ENCODE results near the gene NSMF.

Gene NSMF

GRCh38 chr9:137491735-137492432 lies 32.8 kb upstream of the NSMF start:
- no peak for DNase-seq (ENCODE audit: low read depth)

GRCh38 chr9:137490532-137491186 lies 31.5 kb upstream of the NSMF start:
- no peak for DNase-seq (ENCODE audit: low read depth)

GRCh38 chr9:137488906-137489305 lies 29.8 kb upstream of the NSMF start:
- DNase-seq (ENCODE audit: low read depth): no peak

- no peak for DNase-seq (ENCODE audit: low read depth)
Measured at GRCh38 chr9:137488327-137488653, 29.2 kb upstream of the NSMF start.

GRCh38 chr9:137487454-137488326 lies 28.6 kb upstream of the NSMF start:
- no peak for DNase-seq (ENCODE audit: low read depth)

GRCh38 chr9:137486545-137487453 lies 27.7 kb upstream of the NSMF start:
- no peak for DNase-seq (ENCODE audit: low read depth)

GRCh38 chr9:137486141-137486490 lies 27.0 kb upstream of the NSMF start:
- DNase-seq (ENCODE audit: low read depth): no peak

- DNase-seq (ENCODE audit: low read depth): no peak
Measured at GRCh38 chr9:137485343-137486140, 26.4 kb upstream of the NSMF start.

GRCh38 chr9:137484551-137485315 lies 25.6 kb upstream of the NSMF start:
- no peak for DNase-seq (ENCODE audit: low read depth)

- peak; percentile 47 for DNase-seq (ENCODE audit: low read depth)
Measured at GRCh38 chr9:137482094-137482781, 23.1 kb upstream of the NSMF start.

- no peak for DNase-seq (ENCODE audit: low read depth)
Measured at GRCh38 chr9:137480686-137481683, 21.9 kb upstream of the NSMF start.

- DNase-seq (ENCODE audit: low read depth): no peak
Measured at GRCh38 chr9:137479892-137480685, 21.0 kb upstream of the NSMF start.

- DNase-seq (ENCODE audit: low read depth): peak; percentile 20
Measured at GRCh38 chr9:137478962-137479861, 20.1 kb upstream of the NSMF start.

GRCh38 chr9:137478613-137478961 lies 19.5 kb upstream of the NSMF start:
- no peak for DNase-seq (ENCODE audit: low read depth)

- no peak for DNase-seq (ENCODE audit: low read depth)
Measured at GRCh38 chr9:137477778-137478612, 18.9 kb upstream of the NSMF start.

- no peak for DNase-seq (ENCODE audit: low read depth)
Measured at GRCh38 chr9:137476856-137477255, 17.7 kb upstream of the NSMF start.
